ENCODE measurements around the gene UGT2A1.

Gene UGT2A1

GRCh38 chr4:69649629-69650028, 3.4 kb downstream of the UGT2A1 start:
- Histone ChIP-seq H3K36me3 (ENCODE audit: control insufficient read depth, insufficient read depth, low read length) (no peaks in the 10 kb centered on the region), H3K4me1 (ENCODE audit: control insufficient read depth, insufficient read depth, low read length) (no peaks in the 10 kb centered on the region), H3K4me3 (ENCODE audit: low read length) (no peak overlapping the region), H3K27me3 (ENCODE audit: control insufficient read depth, insufficient read depth, low read length) (no peaks in the 10 kb centered on the region), H3K9me3 (ENCODE audit: control insufficient read depth, low read length) (no peaks in the 10 kb centered on the region), H3K9ac (ENCODE audit: low read length) (no peak overlapping the region)

DNA sequence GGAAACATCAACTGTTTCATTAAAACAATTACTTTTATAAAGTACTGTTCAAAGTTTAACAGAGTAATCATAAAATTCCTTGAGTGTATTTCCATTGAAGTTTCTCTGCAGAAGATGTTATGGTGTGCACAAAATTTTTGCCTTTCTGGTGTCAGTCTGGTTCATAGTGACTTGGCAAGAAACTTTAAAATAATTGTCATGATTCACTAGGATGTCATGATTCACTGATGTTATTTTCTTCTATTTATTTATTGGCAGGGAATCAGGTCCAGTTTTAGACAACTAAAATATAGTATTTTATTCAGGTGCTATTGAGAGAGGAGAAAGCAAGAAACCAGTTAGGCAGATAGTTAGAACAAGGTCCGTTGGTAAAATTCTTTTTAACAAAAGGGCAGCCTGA, 3.8 kb downstream of the UGT2A1 start:
- Histone ChIP-seq H3K9ac (ENCODE audit: low read length) (no peak overlapping the region), H3K4me1 (ENCODE audit: control insufficient read depth, insufficient read depth, low read length) (no peaks in the 10 kb centered on the region)

GRCh38 chr4:69642961-69643360, 10.1 kb downstream of the UGT2A1 start:
- Histone ChIP-seq H3K27me3 (ENCODE audit: control insufficient read depth, insufficient read depth, low read length) (no peaks in the 10 kb centered on the region), H3K4me3 (ENCODE audit: low read length) (no peak overlapping the region), H3K9ac (ENCODE audit: low read length) (no peak overlapping the region), H3K36me3 (ENCODE audit: control insufficient read depth, insufficient read depth, low read length) (no peaks in the 10 kb centered on the region), H3K9me3 (ENCODE audit: control insufficient read depth, low read length) (no peaks in the 10 kb centered on the region), H3K4me1 (ENCODE audit: control insufficient read depth, insufficient read depth, low read length) (no peaks in the 10 kb centered on the region)

More for the DNA sequence above, 3.8 kb downstream of the UGT2A1 start:
- H3K9me3 ChIP-seq (ENCODE audit: control insufficient read depth, low read length): no peaks in the 10 kb centered on the region
- no peaks in the 10 kb centered on the region for H3K27me3 ChIP-seq (ENCODE audit: control insufficient read depth, insufficient read depth, low read length)
- no peak overlapping the region for H3K4me3 ChIP-seq (ENCODE audit: low read length)
- H3K36me3 ChIP-seq (ENCODE audit: control insufficient read depth, insufficient read depth, low read length): no peaks in the 10 kb centered on the region

- Histone ChIP-seq H3K4me1 (ENCODE audit: control insufficient read depth, insufficient read depth, low read length) (no peaks in the 10 kb centered on the region), H3K36me3 (ENCODE audit: control insufficient read depth, insufficient read depth, low read length) (no peaks in the 10 kb centered on the region), H3K27me3 (ENCODE audit: control insufficient read depth, insufficient read depth, low read length) (no peaks in the 10 kb centered on the region), H3K4me3 (ENCODE audit: low read length) (no peak overlapping the region), H3K9me3 (ENCODE audit: control insufficient read depth, low read length) (no peaks in the 10 kb centered on the region), H3K9ac (ENCODE audit: low read length) (no peak overlapping the region)
These were observed 12.8 kb downstream of the UGT2A1 start for GRCh38 chr4:69640289-69640688.

GRCh38 chr4:69639542-69639941, 13.5 kb downstream of the UGT2A1 start, which contains the start of gene UGT2A2:
TSS of gene UGT2A2 (minus strand) at chr4:69639642. CDS start at chr4:69639640, 2 bp downstream.
- H3K36me3 ChIP-seq (ENCODE audit: control insufficient read depth, insufficient read depth, low read length): no peaks in the 10 kb centered on the region
- H3K9me3 ChIP-seq (ENCODE audit: control insufficient read depth, low read length): no peaks in the 10 kb centered on the region
- no peak within 1 kb of the TSS for H3K9ac ChIP-seq (ENCODE audit: low read length)
- no peaks in the 10 kb centered on the region for H3K27me3 ChIP-seq (ENCODE audit: control insufficient read depth, insufficient read depth, low read length)
- H3K4me1 ChIP-seq (ENCODE audit: control insufficient read depth, insufficient read depth, low read length): no peaks in the 10 kb centered on the region
- no peak within 1 kb of the TSS for H3K4me3 ChIP-seq (ENCODE audit: low read length)

GRCh38 chr4:69617083-69617694, 35.9 kb downstream of the UGT2A1 start:
- Histone ChIP-seq H3K9me3 (ENCODE audit: control insufficient read depth, low read length) (no peaks in the 10 kb centered on the region), H3K4me1 (ENCODE audit: control insufficient read depth, insufficient read depth, low read length) (no peaks in the 10 kb centered on the region), H3K27me3 (ENCODE audit: control insufficient read depth, insufficient read depth, low read length) (no peaks in the 10 kb centered on the region), H3K36me3 (ENCODE audit: control insufficient read depth, insufficient read depth, low read length) (no peaks in the 10 kb centered on the region), H3K4me3 (ENCODE audit: low read length) (no peak overlapping the region), H3K9ac (ENCODE audit: low read length) (no peak overlapping the region)

DNA sequence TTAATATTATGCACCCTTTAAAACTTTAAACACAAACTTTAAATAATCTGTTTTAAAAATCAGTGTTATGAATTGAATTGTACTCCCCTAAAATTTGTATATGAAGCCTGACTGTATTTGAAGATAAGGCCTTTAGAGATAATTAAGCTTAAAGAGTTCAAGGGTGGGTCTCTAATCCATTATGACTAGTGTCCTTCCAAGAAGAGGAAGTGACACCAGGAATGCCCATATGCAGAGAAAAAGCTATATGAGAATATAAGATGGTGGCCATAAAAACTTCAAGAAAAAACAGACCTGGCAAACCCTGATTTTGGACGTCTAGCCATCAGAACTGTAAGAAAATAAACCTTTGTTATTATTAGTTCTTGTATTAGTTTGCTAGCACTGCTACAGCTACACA, 42.6 kb downstream of the UGT2A1 start:
- Histone ChIP-seq H3K4me3 (ENCODE audit: low read length) (no peak overlapping the region), H3K27me3 (ENCODE audit: control insufficient read depth, insufficient read depth, low read length) (no peaks in the 10 kb centered on the region), H3K36me3 (ENCODE audit: control insufficient read depth, insufficient read depth, low read length) (no peaks in the 10 kb centered on the region), H3K9me3 (ENCODE audit: control insufficient read depth, low read length) (no peaks in the 10 kb centered on the region), H3K9ac (ENCODE audit: low read length) (no peak overlapping the region), H3K4me1 (ENCODE audit: control insufficient read depth, insufficient read depth, low read length) (no peaks in the 10 kb centered on the region)

DNA sequence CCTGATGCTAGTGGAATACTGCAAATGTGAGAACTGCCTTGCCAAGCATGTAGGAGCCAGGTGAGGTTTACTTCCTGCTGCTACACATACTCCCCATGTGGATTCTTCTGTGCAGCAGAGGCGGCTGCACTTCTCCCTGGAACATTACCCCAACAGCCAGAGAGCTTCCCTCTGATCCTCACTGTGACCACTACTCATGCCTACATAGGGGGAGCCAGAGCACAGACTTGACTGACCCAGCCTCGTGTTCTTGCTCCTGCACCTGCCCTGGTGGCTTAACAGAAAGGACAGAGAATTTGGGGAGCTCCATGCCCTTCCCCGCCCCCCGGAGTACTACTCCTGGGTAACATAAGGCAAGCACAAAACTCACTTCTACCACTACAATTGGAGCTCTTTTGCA, 52.0 kb downstream of the UGT2A1 start:
- H3K4me1 ChIP-seq (ENCODE audit: control insufficient read depth, insufficient read depth, low read length): no peaks in the 10 kb centered on the region
- H3K36me3 ChIP-seq (ENCODE audit: control insufficient read depth, insufficient read depth, low read length): no peaks in the 10 kb centered on the region
- H3K27me3 ChIP-seq (ENCODE audit: control insufficient read depth, insufficient read depth, low read length): no peaks in the 10 kb centered on the region
- no peak overlapping the region for H3K9ac ChIP-seq (ENCODE audit: low read length)
- H3K4me3 ChIP-seq (ENCODE audit: low read length): no peak overlapping the region
- H3K9me3 ChIP-seq (ENCODE audit: control insufficient read depth, low read length): no peaks in the 10 kb centered on the region

GRCh38 chr4:69600013-69600412, 53.0 kb downstream of the UGT2A1 start:
- Histone ChIP-seq H3K36me3 (ENCODE audit: control insufficient read depth, insufficient read depth, low read length) (no peaks in the 10 kb centered on the region), H3K9me3 (ENCODE audit: control insufficient read depth, low read length) (no peaks in the 10 kb centered on the region), H3K27me3 (ENCODE audit: control insufficient read depth, insufficient read depth, low read length) (no peaks in the 10 kb centered on the region), H3K9ac (ENCODE audit: low read length) (no peak overlapping the region), H3K4me3 (ENCODE audit: low read length) (no peak overlapping the region), H3K4me1 (ENCODE audit: control insufficient read depth, insufficient read depth, low read length) (no peaks in the 10 kb centered on the region)

GRCh38 chr4:69594382-69594781, 58.7 kb downstream of the UGT2A1 start:
- H3K27me3 ChIP-seq (ENCODE audit: control insufficient read depth, insufficient read depth, low read length): no peaks in the 10 kb centered on the region
- H3K4me1 ChIP-seq (ENCODE audit: control insufficient read depth, insufficient read depth, low read length): no peaks in the 10 kb centered on the region
- H3K4me3 ChIP-seq (ENCODE audit: low read length): no peak overlapping the region
- H3K9ac ChIP-seq (ENCODE audit: low read length): no peak overlapping the region
- H3K9me3 ChIP-seq (ENCODE audit: control insufficient read depth, low read length): no peaks in the 10 kb centered on the region
- no peaks in the 10 kb centered on the region for H3K36me3 ChIP-seq (ENCODE audit: control insufficient read depth, insufficient read depth, low read length)

- H3K36me3 ChIP-seq (ENCODE audit: control insufficient read depth, insufficient read depth, low read length): no peaks in the 10 kb centered on the region
- no peak overlapping the region for H3K9ac ChIP-seq (ENCODE audit: low read length)
- H3K9me3 ChIP-seq (ENCODE audit: control insufficient read depth, low read length): no peaks in the 10 kb centered on the region
- H3K27me3 ChIP-seq (ENCODE audit: control insufficient read depth, insufficient read depth, low read length): no peaks in the 10 kb centered on the region
- no peaks in the 10 kb centered on the region for H3K4me1 ChIP-seq (ENCODE audit: control insufficient read depth, insufficient read depth, low read length)
- H3K4me3 ChIP-seq (ENCODE audit: low read length): no peak overlapping the region
These were observed 61.7 kb downstream of the UGT2A1 start for GRCh38 chr4:69591364-69591763.

DNA sequence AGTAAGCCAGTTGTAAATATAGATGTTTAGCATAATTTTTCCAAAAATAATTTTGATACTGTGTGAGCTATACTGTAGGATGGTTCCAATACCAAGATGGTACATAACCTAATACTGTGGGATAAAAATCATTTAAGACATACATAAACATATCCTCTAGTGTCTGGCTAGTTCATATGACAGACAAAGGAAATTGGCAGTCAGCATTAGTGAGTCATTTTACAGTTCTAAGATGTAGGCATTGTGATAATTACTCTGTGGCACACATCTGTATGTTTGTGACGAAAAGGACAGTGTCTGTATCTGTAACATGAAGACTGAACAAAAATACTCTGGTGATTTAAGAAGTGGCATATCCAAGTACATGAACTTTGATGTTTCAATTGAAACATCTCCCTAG, 63.2 kb downstream of the UGT2A1 start:
- no peaks in the 10 kb centered on the region for H3K27me3 ChIP-seq (ENCODE audit: control insufficient read depth, insufficient read depth, low read length)
- no peaks in the 10 kb centered on the region for H3K4me1 ChIP-seq (ENCODE audit: control insufficient read depth, insufficient read depth, low read length)
- no peak overlapping the region for H3K4me3 ChIP-seq (ENCODE audit: low read length)
- no peaks in the 10 kb centered on the region for H3K36me3 ChIP-seq (ENCODE audit: control insufficient read depth, insufficient read depth, low read length)
- H3K9ac ChIP-seq (ENCODE audit: low read length): no peak overlapping the region
- H3K9me3 ChIP-seq (ENCODE audit: control insufficient read depth, low read length): no peaks in the 10 kb centered on the region

GRCh38 chr4:69584135-69584534, 68.9 kb downstream of the UGT2A1 start:
- Histone ChIP-seq H3K4me3 (ENCODE audit: low read length) (no peak overlapping the region), H3K27me3 (ENCODE audit: control insufficient read depth, insufficient read depth, low read length) (no peaks in the 10 kb centered on the region), H3K9ac (ENCODE audit: low read length) (no peak overlapping the region), H3K9me3 (ENCODE audit: control insufficient read depth, low read length) (no peaks in the 10 kb centered on the region), H3K36me3 (ENCODE audit: control insufficient read depth, insufficient read depth, low read length) (no peaks in the 10 kb centered on the region), H3K4me1 (ENCODE audit: control insufficient read depth, insufficient read depth, low read length) (no peaks in the 10 kb centered on the region)
